GM12891 (cell line): ENCODE measurements around the gene TSR1.

Experiments used
- DNase-seq: peaks from one replicate; pipeline ENCODE4 v3.0.0; 2011; ENCODE audit warnings: low spot score; ENCODE audit not compliant: insufficient read length
- FAIRE-seq: peaks from 2 replicates; lab custom pipeline; 2011; peaks lifted over from hg19 to GRCh38; lab: Jason Lieb, UNC
- PAX5 ChIP-seq: IDR thresholded peaks from 2 replicates; pipeline ENCODE4 v1.6.1; 2011; ENCODE audit warnings: low read length, moderate library complexity, mild to moderate bottlenecking; ENCODE audit not compliant: insufficient read depth, severe bottlenecking
- POLR2A ChIP-seq: IDR thresholded peaks from 2 replicates; pipeline ENCODE4 v1.6.1; 2011; ENCODE audit warnings: low read depth, low read length, control low read depth
- POLR2AphosphoS5 ChIP-seq: IDR thresholded peaks from 2 replicates; pipeline ENCODE4 v1.6.1; 2011; ENCODE audit warnings: low read depth, low read length, control low read depth
- POU2F2 ChIP-seq: IDR thresholded peaks from 2 replicates; pipeline ENCODE4 v1.6.1; 2011; ENCODE audit warnings: low read depth, mild to moderate bottlenecking, control low read depth, low read length, moderate library complexity
- SPI1 ChIP-seq: IDR thresholded peaks from 2 replicates; pipeline ENCODE4 v1.6.1; 2011; ENCODE audit warnings: low read depth, low read length, control low read depth
- TAF1 ChIP-seq: IDR thresholded peaks from 2 replicates; pipeline ENCODE4 v1.6.1; 2011; ENCODE audit warnings: low read depth, low read length, control low read depth

TSR1 gene

DNA sequence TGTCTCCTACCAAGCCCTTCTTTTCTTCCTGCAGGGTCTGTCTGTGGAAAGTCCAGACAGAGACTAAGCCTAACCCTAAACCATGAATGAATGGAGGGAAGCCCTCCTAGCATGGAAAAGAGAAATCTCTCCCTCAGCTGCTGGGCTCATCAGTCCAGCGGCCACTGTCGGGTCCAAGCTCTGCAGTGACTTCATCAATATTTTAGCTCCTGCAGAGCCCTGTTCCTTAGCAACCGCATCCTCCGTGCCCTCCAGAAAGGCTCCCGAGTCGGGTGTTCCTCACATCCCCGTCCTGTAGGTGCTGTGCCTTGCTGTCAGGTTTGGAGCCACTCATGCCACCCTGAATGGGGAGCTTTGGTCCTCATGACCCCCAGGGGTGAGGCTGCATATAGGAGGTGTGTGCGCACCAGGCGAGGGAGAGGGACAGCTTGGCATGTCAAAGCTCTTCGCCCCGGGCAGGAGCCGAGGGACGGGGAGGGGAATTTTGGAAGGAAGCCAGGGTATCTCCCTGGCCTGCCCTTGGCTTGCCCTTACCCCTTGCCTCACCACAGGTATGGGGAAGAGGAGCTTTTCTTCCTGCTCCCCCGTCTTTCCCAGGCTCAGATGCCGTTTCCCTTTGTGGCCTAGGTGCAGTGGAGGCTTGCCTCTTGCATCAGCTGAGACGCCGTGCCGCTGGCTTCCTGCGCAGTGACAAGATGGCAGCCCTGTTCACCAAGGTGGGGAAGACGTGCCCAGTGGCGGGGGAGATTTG is 24.9 kb upstream of the TSR1 start:
- FAIRE-seq (no peak), DNase-seq (no peak)
- TF ChIP-seq SPI1: no peak
- TF ChIP-seq POU2F2: no peak
- TF ChIP-seq POLR2AphosphoS5: no peak
- TF ChIP-seq PAX5: no peak
- no peak for TF ChIP-seq POLR2A
- TF ChIP-seq TAF1: no peak

DNA sequence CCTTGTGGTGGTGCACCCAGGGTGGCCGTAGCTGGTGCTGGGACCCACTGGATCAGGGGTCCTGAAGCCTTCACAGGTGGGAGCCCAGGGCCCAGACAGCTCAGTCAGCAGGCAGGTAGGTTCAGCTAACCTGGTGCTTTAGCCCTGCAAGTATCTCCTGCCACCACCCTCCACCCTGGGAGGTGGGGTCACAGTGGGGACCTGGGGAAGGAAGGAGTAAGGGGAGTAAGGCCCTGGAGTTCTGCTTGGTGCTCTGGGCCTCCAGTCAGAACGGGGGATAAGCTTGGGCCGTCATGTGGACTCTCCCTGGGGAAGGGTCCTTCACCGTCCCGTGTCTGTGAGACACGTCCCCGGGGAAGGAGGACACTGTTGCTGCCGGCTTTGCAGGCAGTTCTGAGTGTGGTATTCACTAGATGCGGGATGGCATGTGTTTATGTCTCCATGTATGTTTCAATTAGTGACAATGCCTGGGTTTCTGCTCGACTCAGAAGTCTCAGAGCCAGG is 21.7 kb upstream of the TSR1 start:
- TF ChIP-seq POU2F2 (no peak), TAF1 (no peak), SPI1 (no peak), POLR2AphosphoS5 (no peak), PAX5 (no peak), POLR2A (no peak)
- FAIRE-seq (no peak), DNase-seq (no peak)

DNA sequence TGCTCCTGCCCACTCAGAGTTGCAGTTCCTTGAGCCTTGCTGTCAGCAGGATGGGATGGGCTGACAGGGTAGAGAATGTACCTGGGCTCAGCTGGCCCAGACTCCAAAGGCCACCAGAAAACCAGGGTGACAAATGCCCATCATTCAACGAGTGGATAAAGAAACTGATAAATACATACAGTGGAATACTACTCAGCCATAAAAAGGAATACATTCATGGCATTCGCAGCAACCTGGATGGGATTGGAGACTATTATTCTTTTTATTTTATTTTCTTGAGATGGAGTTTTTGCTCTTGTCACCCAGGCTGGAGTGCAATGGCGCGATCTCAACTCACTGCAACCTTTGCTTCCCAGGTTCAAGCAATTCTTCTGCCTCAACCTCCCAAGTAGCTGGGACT is 21.0 kb upstream of the TSR1 start:
- TF ChIP-seq SPI1 (no peak), POLR2AphosphoS5 (no peak), POU2F2 (no peak), TAF1 (no peak), POLR2A (no peak), PAX5 (no peak)
- DNase-seq (no peak), FAIRE-seq (no peak)

DNA sequence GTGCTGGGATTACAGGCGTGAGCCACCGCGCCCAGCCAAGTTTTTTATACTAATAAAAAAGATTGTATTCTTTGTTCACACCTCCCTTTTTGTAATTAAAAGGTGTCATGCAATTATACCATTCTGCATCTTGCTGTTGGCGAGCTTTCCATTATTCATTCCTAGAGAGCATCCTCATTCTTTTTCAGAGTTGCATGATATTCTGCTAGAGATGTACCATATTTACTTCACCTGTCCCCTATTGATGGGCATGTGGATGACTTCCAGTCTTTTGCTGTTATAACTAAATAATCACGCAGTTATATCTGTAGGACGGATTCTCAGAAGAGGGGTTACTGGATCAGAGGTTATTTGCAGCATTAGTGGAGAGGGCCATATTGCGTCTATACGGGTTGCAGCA is 18.1 kb upstream of the TSR1 start:
- DNase-seq (no peak), FAIRE-seq (no peak)

GRCh38 chr17:2351269-2351668 is 15.0 kb upstream of the TSR1 start:
- FAIRE-seq: no peak
- no peak for TF ChIP-seq SPI1
- no peak for DNase-seq

More for the DNA sequence above, 18.1 kb upstream of the TSR1 start:
- TF ChIP-seq SPI1 (no peak), POLR2A (no peak), PAX5 (no peak), POU2F2 (no peak), TAF1 (no peak), POLR2AphosphoS5 (no peak)

- DNase-seq (no peak), FAIRE-seq (peak; percentile 16)
- TF ChIP-seq PAX5 (no peak), TAF1 (no peak), SPI1 (no peak), POLR2A (no peak), POLR2AphosphoS5 (no peak), POU2F2 (no peak)
Measured at GRCh38 chr17:2347805-2348685, 11.8 kb upstream of the TSR1 start.

DNA sequence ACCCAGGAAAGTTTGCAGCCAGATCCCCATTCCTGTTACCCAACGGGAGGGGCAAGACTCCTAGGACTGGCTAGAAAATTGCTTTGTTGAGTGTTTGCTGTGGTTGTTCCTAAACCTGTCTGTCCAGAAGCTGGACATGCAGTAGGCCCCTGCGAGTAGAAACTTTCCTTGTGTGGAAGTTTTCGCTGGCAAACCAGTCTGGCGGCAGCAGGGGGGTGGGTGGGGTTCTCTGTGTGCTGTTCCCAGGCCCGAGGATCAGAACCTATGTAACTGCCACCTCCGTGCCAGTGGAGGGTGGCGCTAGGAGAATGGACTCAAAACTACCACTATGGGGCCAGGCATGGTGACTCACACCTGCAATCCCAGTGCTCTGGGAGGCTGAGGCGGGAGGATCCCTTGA is 10.2 kb upstream of the TSR1 start:
- DNase-seq: no peak
- no peak for FAIRE-seq
- TF ChIP-seq PAX5 (no peak), POLR2AphosphoS5 (no peak), POLR2A (no peak), POU2F2 (no peak), SPI1 (no peak), TAF1 (no peak)

- FAIRE-seq: no peak
- TF ChIP-seq PAX5 (no peak), TAF1 (no peak), SPI1 (no peak), POLR2AphosphoS5 (no peak), POLR2A (no peak), POU2F2 (no peak)
- no peak for DNase-seq
Measured at GRCh38 chr17:2344528-2344927, 8.3 kb upstream of the TSR1 start.

DNA sequence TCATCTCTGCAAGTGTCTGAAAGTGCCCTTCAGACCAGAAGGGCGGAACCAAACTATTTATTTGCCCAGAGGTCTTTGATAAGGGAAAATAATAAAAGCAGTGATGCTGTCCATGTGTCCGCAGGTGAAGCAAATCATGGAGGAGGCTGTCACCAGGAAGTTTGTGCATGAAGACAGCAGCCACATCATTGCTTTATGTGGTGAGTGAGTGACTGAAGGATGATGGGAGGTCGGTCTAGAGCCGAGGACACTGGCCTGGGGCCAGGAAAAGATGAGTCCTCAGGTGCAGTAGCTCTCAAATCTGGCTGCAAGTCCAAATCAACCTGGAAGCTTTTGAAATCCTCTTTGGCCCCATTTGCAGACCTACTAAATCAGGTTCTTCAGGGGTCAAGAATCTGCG is 7.2 kb upstream of the TSR1 start:
- no peak for FAIRE-seq
- DNase-seq: no peak
- TF ChIP-seq SPI1 (no peak), POLR2A (no peak), POU2F2 (no peak), POLR2AphosphoS5 (no peak), TAF1 (no peak), PAX5 (no peak)

GRCh38 chr17:2338315-2338657 is 2.0 kb upstream of the TSR1 start:
- TF ChIP-seq SPI1 (no peak), POLR2A (no peak), POU2F2 (no peak), PAX5 (no peak)
- FAIRE-seq (peak; percentile 66), DNase-seq (no peak)
